Measurements from ENCODE around the gene LBX2.

LBX2 gene, protein sequence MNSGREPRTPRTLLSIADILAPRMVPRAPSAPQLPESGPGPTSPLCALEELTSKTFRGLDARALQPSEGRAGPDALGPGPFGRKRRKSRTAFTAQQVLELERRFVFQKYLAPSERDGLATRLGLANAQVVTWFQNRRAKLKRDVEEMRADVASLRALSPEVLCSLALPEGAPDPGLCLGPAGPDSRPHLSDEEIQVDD

GRCh38 chr2:74499267-74499939 is at the start of gene LBX2:
LBX2 (minus strand) TSS chr2:74499603; CDS start chr2:74499537, 66 bp downstream.
- DNase-seq, result no peak

- no peak for DNase-seq
Observed at GRCh38 chr2:74548285-74548899, 49.0 kb upstream of the LBX2 start.

GRCh38 chr2:74546004-74546403 is 46.6 kb upstream of the LBX2 start:
- no peak for DNase-seq

DNA sequence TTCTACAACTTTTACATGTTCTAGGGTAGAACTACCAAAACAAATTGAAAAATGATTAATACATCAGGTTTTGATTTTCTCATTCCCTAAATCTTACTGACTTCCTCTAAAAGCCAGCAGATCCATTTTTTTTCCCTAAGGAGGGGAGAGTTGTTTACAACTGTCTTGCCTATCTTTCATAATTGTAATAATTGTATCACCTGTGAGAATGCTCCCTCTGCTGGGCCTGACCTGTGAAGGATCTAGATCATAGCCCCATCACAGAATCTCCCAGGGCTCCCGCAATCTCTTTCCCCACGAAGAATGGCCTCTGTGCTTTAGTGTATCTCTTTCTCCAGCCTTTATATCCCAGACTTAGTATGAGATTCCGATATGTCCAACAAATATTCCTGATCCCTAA is 45.2 kb upstream of the LBX2 start:
- no peak for DNase-seq

- no peak for DNase-seq
Observed at GRCh38 chr2:74542978-74543377, 43.6 kb upstream of the LBX2 start.

DNA sequence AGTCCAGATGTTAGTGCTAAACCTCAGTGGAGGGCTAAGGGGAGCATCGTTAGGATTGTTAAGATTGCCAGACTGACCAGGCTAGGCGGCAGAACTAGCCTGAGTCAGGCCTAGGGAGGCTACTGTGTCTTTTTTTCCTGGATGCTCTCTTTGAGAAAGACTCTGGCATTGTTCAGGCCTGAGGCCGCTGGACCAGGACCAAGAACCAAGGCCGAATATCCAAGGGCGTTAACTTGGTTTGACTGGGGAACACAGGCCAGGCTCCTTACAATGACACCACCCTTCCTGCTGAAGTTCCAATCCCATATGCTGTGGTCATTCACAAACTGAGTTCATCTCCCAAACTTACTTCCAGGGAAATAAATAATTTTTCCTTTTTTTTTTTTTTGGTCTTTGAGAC is 40.9 kb upstream of the LBX2 start:
- DNase-seq, result no peak

DNA sequence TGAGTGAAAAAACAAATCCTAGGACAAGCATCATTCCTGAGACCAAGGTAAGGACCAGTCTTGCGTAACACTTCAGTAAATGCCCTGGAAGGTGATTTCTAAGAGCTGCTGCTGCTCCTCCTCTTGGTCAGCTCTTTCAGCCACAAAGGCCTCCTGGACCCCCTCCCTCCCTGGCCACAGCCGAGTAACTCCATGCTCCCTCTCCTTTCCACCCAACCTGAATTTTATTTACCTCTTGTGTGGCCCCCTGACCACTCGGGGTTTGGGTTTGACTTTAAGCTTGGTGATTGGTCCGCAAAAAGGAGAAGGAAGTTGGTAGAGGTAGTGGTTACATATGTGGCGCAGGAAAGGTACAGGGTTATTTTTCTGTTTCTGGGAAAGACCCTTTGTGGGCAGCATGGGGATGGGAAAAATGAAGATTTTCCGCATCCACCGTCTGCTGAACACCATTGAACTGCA is 39.5 kb upstream of the LBX2 start:
- DNase-seq, result peak; percentile 33

GRCh38 chr2:74537140-74537539 is 37.7 kb upstream of the LBX2 start:
- no peak for DNase-seq

DNA sequence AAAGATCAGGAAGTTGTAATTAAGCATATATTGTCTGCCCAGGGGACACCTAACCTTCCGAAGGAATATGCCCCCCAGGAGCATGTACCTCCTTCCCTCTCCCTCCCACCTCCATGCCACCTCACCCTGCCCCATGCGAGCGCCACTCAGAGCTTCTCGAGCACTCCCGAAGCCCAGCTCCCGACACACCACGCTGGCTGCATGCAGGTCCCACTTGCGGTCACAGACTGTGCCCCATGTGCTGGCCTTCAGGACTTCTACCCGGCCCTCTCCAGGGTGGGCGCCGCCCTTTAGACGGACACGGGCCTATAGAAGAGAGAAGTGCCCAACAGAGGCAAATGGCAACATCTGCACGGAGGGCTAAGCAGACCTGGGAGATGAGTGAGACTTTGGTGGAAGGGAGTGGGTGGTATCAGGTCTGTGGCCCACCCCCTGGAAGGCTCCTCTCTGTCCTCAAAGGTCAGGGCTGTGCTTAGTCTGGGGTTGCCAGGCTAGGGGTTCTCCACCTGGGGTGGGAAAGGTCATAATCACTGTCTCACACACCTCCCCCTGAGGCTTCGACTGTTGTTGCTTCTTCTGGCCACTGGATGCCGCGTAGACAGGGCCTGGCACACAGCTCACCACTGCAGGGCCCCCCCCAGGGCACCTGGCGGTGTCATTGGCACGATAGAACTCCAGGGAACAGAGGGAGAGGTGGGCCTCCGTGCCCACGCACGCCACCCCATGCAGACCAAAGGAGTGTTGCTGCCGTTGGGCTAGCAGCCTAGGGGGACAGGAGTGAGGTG is 37.0 kb upstream of the LBX2 start:
- DNase-seq, result no peak

DNA sequence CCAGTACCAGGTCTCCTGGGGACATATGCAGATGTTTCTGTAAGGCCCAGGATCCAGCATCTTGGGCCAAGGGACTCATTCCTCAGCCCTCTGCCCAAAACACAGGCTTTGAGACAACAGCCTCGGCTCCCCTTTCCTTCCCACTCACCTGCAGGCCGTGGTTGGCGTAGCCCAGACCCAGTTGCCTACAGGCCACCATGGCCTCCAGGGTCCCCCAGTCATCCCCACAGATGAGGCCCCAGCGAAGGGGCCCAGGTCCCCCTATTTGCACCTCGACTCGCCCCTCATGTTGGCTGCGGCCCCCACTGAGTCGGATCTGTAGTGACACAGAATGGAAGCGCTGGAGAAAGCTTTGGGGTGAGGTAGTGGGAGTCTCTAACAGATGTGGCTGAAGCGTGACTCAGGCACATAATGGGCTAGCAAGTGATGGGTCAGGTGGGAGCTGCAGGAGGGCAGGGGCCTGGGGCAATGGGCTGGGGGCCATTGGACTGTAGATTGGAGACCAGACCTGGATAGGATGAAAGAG is 36.1 kb upstream of the LBX2 start:
- DNase-seq, result no peak

DNA sequence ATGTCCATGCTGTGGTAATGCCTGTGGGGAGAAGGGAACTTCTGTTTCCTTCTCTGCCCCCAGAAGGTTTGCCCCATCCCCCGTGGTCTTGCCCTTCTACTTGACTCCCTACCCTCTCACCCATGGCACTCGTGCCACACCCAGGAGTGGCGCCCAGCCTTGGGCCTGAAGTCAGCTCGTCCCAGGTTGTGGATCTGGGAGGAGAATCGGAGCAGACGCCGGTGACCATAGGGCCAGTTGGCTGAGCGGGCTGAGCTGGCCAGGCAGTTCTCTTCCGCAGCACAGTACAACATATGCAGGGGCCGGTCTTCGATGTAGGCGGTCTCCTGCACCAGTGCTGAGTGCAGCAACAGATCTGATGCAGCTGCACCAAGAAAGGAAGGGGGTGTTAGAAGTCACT is 35.0 kb upstream of the LBX2 start:
- no peak for DNase-seq

DNA sequence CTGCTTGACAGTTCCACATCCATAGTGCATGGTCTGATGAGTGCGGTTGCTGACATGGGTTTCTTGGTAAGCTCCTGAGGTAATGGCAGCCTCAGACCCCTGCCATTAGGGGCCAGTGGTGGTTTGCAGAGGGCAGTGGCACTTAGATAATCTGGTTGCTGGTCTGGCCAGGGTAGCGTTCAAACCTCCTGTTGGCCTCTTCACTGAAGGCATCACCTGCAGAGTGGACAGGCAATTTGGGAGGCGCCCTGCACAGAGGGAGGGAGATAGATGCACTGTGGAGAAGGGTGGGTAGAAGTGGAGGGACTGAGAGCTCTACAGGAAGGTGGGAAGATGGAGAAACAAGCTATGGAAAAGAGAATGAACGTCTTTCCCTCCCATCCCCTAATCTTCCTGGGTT is 34.1 kb upstream of the LBX2 start:
- no peak for DNase-seq

DNA sequence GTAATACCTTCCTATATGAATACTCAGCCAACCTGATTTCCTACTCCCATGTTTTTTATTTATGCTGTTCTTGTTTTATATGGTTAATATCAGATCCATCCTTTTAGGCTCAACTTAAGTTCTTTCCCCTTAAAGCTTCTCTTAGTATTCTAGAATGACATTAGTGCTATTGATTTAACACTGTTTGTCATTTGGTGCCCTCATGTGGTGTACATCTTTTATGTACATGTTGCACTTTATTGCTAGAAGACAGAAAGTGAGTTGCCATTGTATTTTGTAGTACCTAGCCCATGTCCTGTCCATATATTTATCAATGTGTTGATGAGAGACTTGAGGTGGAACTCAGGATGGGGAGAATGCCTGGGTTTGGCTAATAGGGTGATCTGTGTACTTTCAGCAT is 32.8 kb upstream of the LBX2 start:
- peak; percentile 9 for DNase-seq

- no peak for DNase-seq
Observed at GRCh38 chr2:74531666-74532065, 32.3 kb upstream of the LBX2 start.

DNA sequence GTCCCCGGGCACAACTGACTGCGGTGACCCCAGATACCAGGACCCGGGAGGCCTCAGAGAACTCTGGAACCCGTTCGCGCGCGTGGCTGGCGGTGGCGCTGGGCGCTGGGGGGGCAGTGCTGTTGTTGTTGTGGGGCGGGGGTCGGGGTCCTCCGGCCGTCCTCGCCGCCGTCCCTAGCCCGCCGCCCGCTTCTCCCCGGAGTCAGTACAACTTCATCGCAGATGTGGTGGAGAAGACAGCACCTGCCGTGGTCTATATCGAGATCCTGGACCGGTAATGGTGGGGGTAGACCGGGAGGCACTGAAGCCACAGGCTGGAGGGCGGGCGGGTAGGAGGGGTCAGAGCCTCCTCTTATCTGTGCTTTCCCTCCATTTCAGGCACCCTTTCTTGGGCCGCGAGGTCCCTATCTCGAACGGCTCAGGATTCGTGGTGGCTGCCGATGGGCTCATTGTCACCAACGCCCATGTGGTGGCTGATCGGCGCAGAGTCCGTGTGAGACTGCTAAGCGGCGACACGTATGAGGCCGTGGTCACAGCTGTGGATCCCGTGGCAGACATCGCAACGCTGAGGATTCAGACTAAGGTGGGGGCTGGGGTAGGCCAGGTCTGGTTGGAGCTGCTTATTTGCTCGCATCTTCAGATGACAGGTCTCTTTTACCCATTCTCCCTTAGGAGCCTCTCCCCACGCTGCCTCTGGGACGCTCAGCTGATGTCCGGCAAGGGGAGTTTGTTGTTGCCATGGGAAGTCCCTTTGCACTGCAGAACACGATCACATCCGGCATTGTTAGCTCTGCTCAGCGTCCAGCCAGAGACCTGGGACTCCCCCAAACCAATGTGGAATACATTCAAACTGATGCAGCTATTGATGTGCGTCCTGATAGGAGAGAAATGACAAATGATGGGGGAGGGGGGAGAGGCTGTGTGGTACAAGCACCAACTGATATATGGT is 31.1 kb upstream of the LBX2 start:
- no peak for DNase-seq

GRCh38 chr2:74529357-74530238 is 30.2 kb upstream of the LBX2 start, which contains the start of the genes AUP1 and HTRA2:
AUP1 (minus strand) TSS chr2:74529706; CDS start chr2:74529629, 77 bp downstream.
HTRA2 (plus strand) TSS chr2:74529933; CDS start chr2:74530007, 74 bp downstream.
- DNase-seq, result peak; percentile 91

GRCh38 chr2:74528600-74529356 is 29.4 kb upstream of the LBX2 start:
- DNase-seq, result no peak

GRCh38 chr2:74527741-74528140 is 28.3 kb upstream of the LBX2 start:
- no peak for DNase-seq

GRCh38 chr2:74526649-74527230 is 27.3 kb upstream of the LBX2 start:
- DNase-seq, result no peak

All from GF-D8 (cell line).